Globus pallidus (tissue), 1 donor: ENCODE results near the gene ALDH4A1.
"Not testable (repeated sequence)": the region's sequence is repeated elsewhere in the genome, so short reads cannot be mapped to it uniquely, and the experiment has no call there.

Experiments
- DNase-seq: peaks from one replicate; pipeline ENCODE4 v3.0.0-alpha.2; 2015; ENCODE audit warnings: low spot score

Gene ALDH4A1

GRCh38 chr1:18878538-18879214 lies 23.7 kb downstream of the ALDH4A1 start:
- no peak for DNase-seq

DNA sequence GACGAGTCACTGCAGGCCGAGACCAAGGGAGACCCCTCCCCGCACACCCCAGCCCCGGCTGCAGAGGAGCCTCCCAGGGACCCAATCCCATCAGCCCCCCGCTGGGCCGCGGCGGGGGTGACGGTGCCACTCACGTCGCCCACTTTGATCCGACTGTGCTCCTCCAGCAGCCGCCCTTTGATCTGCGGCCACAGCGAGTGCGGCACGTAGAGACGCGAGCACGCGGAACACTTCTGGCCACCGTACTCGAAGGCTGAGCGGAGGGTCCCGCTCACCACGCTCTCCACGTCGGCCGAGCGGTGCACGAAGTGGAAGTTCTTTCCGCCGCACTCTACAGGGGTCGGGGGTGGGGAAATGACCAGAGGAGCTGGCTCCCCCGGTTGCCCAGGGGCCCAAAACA lies 25.1 kb downstream of the ALDH4A1 start:
- DNase-seq: no peak

GRCh38 chr1:18876210-18876609 lies 26.1 kb downstream of the ALDH4A1 start:
- DNase-seq: no peak

DNA sequence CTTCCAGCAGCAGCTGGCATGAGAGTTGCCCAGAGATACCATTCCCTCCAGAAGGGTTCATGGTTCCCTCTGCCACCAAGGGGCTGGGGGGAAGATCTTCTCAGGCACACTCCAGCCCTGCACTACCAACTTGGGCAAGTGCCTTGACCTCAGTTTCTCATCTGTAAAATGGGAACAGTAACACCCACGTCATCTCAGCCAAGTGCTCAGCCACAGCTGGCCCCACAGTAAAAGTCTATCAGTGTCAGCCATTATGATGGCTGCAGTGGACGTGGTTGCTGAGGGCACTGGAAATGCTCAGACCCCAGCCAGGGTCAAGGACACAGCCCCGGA lies 26.6 kb downstream of the ALDH4A1 start:
- DNase-seq: no peak

DNA sequence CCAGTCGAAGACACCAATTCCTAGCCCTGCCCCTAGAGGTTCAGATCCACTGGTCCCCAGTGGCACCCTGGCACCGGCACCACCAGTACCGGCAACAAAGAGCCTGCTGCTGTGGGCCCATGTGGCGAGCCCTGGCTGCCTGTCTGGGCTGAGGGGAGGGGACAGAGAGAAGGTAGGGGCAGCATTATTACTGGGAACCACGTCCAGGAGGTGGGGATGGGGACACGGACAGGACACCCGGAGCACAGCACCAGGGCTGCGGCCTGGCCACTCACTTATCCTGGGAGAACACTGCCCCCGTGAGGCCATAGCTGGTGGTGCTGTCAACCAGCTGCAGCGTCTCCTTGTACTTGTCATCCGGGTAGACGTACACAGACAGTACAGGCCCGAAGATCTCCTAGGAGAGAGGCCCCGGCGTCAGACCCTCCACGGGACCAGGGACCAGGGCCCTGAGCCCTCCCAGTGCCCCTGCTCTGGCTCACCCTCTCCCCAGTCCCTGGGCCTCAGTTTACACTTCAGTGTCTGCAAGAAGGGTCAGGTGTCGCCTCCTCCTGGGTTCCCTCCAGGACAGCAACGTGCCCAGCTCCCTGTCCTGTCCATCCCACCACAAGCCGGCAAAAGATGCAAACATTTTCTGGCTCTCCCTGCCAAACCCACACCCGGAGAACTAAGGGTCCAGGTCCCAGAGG lies 27.1 kb downstream of the ALDH4A1 start:
- peak; percentile 80 for DNase-seq

DNA sequence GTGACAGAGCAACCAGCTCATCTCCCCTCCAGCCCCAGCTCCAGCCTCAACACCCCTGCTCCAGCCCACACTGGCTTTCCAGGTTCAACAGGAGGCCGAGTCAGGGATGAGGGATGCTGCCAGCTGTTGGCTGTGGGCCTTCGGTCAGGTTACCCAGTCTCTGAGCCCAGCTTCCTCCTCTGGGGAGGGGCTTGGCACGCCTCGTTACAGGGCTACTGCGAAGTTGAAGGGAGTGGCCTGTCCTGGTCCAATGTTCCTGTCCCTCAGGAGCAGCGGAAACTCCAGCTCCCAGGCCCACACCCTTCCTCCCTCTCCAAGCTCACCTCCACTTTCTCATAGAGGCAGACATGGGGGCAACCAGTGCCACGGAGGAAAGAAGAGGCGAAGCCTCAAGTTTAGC lies 27.8 kb downstream of the ALDH4A1 start:
- no peak for DNase-seq

DNA sequence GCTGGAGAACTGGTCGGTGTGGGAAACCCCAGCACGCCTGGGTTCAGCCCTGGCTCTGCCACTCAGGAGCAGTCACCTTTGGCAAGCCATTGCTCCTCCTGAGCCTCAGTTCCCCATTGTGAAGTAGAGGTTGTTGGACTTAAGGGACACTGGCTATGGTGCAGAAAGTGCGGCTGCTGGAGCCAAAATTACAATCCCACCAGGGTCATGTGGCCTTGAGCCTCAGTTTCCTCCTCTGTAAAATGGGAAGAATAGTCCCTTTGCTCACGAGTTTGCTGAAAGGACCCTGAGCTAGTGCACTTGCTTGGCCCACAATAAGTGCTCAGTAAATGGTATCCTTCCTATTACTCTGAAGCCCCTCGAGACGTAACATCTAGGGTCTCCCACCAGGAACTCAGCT lies 28.3 kb downstream of the ALDH4A1 start:
- DNase-seq: no peak

DNA sequence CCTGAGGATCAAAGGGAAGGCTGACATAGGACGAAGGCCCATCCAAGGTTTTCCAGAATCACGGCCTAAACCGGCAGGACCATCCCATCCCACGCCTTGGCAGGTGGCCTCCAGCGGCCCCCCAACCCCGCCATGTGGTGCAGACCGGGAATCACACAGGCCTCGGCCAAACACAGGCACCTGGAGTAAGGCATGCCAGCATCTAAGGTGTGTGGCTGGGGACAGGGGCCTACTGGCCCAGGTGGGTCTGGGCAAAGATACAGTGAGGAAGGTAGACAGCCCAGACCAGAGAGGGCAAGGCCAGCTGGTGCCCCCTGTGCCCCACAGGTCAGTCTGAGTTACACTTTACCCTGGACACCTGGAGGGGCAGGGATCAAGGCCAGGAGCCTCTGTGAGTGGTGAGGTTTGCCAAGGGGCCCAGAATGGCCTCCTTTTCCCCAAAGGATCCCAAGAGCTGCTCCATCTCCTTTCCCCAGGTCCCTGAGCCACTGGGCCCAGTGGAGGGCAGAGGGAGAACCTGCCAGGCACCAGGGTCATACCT lies 30.2 kb downstream of the ALDH4A1 start:
- no peak for DNase-seq

GRCh38 chr1:18871401-18872070 lies 30.8 kb downstream of the ALDH4A1 start:
- no peak for DNase-seq

- no peak for DNase-seq
Observed at GRCh38 chr1:18870957-18871356, 31.4 kb downstream of the ALDH4A1 start.

DNA sequence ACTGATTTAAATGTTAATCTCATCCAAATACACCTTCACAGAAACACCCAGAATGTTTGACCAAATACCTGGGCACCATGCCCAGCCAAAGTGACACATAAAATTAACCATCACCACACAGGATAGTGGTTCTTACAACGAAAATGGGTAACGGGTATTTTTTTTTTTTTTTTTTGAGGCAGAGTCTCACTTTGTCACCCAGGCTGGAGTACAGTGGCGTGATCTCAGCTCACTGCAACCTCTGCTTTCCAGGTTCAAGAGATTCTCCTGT lies 31.8 kb downstream of the ALDH4A1 start:
- DNase-seq: not testable (repeated sequence)

DNA sequence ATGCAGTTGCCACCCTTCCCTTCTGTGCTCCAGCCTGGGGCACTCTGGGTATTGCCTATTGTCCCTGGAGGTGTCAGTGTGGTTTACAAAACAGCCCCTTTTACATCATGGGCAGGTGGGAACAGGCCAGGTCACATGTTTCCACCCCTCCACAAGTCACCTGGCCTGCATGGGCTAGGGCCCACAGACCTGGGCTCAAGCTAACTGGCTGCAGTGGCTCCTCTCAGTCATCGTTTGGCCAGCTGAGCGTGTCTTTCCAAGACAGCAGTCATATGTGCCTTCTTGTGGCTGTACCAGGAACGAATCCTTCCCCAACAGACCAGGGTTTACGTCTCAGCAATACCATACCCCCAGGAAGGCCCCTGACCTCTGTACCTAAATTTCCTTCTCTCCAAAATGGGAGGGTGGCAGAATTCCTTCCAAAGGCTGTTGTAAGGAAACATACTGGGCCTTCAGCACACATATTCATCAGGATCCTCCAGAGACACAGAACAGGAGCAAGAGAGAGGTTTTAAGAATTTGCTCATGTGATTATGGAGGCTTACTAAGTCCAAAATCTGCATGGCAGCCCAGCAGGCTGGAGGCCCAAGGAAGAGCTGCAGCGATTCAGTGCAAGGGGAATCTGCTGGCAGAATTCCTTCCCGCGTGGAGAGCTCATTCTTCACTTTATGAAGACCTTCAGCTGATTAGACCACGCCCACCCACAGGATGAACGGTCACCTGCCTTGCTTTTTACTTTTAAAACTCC lies 32.3 kb downstream of the ALDH4A1 start:
- DNase-seq: no peak

DNA sequence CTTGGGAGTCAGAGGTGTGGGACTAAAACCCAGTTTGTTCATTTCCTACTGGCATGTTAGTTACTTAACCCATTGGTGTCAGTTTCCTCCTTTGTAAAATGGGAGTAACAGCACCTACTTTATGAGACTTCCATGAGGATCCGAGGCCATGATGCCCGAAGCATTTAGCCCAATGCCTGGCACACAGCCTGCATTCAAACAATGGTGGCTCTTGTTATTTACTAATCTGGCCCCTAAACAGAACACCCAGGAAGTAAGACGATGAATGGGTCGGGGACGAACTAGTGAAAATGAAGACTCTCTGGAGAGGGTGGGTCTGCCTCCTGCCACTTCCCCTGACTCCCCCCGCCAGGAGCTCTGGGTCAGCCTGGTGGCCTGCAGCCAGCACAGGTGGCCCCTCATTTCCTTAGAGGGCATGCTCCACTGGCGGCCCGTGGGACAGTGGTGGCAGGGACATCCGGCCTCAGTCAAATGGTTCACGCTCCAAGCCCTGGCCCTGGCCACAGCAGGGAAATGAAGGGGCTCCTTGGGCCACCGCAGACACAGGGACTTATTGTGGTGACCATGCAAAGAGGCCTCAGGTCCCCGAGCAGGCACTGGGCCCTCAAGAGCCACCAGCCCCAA lies 33.4 kb downstream of the ALDH4A1 start:
- DNase-seq: peak; percentile 62

DNA sequence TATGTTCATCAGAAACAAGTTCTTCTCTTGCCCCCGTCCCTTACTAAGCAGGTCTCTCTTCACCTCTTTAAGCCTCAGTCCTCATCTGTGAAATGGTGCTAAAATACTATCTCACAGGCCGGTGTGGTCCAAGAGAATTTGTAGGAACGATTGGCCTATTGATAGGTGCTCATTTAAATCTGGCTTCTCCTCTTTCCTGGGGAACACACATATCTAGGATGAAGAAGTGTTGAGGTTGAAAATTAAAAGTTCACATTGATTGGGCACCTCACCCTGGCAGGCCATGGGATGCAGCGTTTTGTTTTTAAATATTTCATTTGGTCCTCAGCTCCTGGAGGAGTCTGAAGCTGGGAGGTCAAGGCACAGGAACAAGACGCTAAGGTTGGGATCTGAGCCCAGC lies 34.0 kb downstream of the ALDH4A1 start:
- no peak for DNase-seq

- no peak for DNase-seq
Observed at GRCh38 chr1:18866846-18867245, 35.5 kb downstream of the ALDH4A1 start.

DNA sequence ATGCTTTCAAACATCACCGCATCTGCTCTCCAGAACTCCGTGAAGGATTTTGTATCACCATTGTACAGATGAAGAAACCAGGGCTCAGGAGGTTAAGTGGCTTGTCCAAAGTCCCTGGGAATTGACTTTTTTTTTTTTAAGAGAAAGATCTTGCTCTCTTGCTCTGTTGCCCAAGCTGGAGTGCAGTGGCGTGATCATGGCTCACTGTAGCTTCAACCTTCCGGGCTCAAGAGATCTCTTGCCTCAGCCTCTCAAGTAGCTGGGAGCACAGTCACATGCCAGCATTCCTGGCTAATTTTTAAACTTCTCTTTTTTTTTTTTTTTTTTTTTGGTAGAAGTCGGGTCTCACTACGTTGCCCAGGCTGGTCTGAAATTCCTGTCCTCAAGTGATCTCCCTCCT lies 36.0 kb downstream of the ALDH4A1 start:
- no peak for DNase-seq

- no peak for DNase-seq
Observed at GRCh38 chr1:18865176-18865575, 37.2 kb downstream of the ALDH4A1 start.

DNA sequence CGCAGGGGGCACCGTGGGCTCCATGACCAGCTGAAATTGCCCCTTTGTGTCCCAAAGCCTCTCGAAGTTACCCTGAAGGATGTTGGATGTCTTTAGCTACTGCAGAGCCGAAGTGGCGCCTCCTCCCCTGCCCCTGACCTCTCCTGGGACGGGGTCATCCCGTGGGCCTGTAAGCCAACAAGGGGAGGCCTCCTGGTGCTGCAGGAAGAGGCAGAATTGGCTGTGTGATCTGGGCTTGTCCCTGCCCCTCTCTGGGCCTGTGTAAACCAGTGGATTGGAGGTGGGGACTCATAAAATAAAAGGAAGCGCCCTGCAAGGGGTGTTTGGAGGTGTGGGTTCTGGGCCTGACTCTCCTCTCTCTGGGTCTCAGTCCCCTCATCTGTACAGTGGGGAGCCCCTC lies 40.8 kb downstream of the ALDH4A1 start:
- DNase-seq: no peak

DNA sequence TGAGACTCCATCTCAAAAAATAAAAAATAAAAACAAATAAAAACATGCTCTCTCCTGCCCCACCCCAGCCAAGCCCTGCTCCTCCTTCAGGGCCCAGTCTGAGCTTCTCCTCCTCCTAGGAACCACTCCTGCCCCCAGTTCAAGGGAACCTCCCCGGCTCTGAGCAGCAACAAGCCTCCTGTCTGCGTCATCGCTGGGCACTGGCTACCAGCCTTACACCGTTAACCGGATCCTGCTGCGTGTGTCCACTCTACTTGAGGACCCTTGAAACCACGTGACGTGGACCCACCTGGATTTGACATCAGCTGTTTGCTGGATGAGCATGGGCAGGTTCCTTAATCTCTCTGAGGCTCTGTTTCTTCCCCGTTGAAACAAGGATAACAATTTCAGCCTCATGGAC lies 41.3 kb downstream of the ALDH4A1 start:
- no peak for DNase-seq

DNA sequence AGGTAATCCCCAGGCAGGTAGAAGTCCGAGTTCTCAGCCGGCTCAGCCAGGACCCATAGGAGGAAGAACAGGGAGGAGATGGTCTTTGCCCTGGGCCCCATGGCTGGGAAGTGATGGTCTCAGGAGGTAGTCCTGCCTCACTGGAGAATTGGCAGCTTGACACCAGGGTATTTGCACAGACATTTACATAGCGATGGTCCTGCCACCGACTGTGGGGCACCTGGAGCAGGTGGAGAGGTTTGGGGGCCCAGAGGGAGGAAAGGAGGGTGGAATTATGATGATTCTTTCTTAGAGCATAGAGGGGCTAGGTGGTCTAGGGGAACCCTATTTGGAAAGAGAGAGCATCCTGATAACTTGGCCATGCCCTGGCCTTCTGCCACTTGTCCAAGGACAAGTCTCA lies 42.8 kb downstream of the ALDH4A1 start, which contains the start of gene TAS1R2:
TSS of gene TAS1R2 (minus strand) at position 101 of the 400 bp plus-strand sequence. CDS start at position 101, 0 bp downstream.
- DNase-seq: no peak

- no peak for DNase-seq
Observed at GRCh38 chr1:18858070-18858688, 44.2 kb downstream of the ALDH4A1 start.

DNA sequence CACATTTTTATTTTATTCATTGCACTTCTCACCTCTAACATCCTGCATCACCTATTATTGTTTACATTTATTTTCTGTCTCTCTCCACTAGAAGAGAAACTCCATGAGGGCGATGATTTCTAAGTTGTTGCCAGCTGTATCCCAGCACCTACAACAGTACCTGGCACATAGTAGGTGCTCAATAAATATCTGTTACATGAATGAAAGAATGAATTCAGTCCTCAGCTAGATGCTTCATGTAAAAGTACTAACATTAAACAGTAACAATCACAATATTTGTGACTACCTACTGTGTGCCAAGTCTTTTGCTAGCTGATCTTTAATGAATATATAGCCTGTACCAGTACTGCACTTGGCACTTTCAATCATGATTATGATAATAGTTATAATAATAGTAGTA lies 45.9 kb downstream of the ALDH4A1 start:
- DNase-seq: no peak
